HG03575 (cell line): ENCODE measurements around the gene TSC2.
"Not testable (repeated sequence)": the region's sequence is repeated elsewhere in the genome, so short reads cannot be mapped to it uniquely, and the experiment has no call there.

Experiments used
- ATAC-seq: cut with Tn5 transposase; IDR thresholded peaks from one replicate; pipeline ENCODE4 v1.9.1; 2021; ENCODE audit not compliant: unreplicated experiment, insufficient number of reproducible peaks, low FRiP score; ENCODE audit errors: extremely low read depth

Gene TSC2

GRCh38 chr16:2091547-2092255 lies 43.9 kb downstream of the TSC2 start:
- no peak for ATAC-seq

- no peak for ATAC-seq
Observed at GRCh38 chr16:2092256-2092620, 44.5 kb downstream of the TSC2 start.

- ATAC-seq, result no peak
Observed at GRCh38 chr16:2092866-2093265, 45.1 kb downstream of the TSC2 start.

- ATAC-seq, result no peak
Observed at GRCh38 chr16:2093793-2094192, 46.0 kb downstream of the TSC2 start.

GRCh38 chr16:2095315-2095853 lies 47.6 kb downstream of the TSC2 start:
- no peak for ATAC-seq

GRCh38 chr16:2095918-2096582 lies 48.3 kb downstream of the TSC2 start:
- ATAC-seq, result no peak

- no peak for ATAC-seq
Observed at GRCh38 chr16:2096853-2097595, 49.2 kb downstream of the TSC2 start.

- ATAC-seq, result not testable (repeated sequence)
Observed at GRCh38 chr16:2097689-2098088, 49.9 kb downstream of the TSC2 start.

GRCh38 chr16:2101581-2101980 lies 53.8 kb downstream of the TSC2 start:
- ATAC-seq, result not testable (repeated sequence)

GRCh38 chr16:2102471-2102870 lies 54.7 kb downstream of the TSC2 start:
- no peak for ATAC-seq

- not testable (repeated sequence) for ATAC-seq
Observed at GRCh38 chr16:2104464-2104863, 56.7 kb downstream of the TSC2 start.

- ATAC-seq, result not testable (repeated sequence)
Observed at GRCh38 chr16:2105291-2105690, 57.5 kb downstream of the TSC2 start.

GRCh38 chr16:2105769-2106168 lies 58.0 kb downstream of the TSC2 start:
- ATAC-seq, result not testable (repeated sequence)

- not testable (repeated sequence) for ATAC-seq
Observed at GRCh38 chr16:2106211-2106610, 58.4 kb downstream of the TSC2 start.

- ATAC-seq, result not testable (repeated sequence)
Observed at GRCh38 chr16:2107121-2107790, 59.5 kb downstream of the TSC2 start.

- not testable (repeated sequence) for ATAC-seq
Observed at GRCh38 chr16:2107791-2108125, 60.0 kb downstream of the TSC2 start.

- not testable (repeated sequence) for ATAC-seq
Observed at GRCh38 chr16:2108446-2109270, 60.9 kb downstream of the TSC2 start.

GRCh38 chr16:2109271-2109580 lies 61.4 kb downstream of the TSC2 start:
- not testable (repeated sequence) for ATAC-seq

- ATAC-seq, result not testable (repeated sequence)
Observed at GRCh38 chr16:2109872-2110271, 62.1 kb downstream of the TSC2 start.
